IMR-90 (cell line): ENCODE data around the gene NBEA. TPM values are rescaled to one million over a fixed set of nuclear protein-coding genes. Genes with fewer than 3 reads are reported as not detected.

Experiments used
- ATAC-seq: fragments of 200-7000 bp; cut with Tn5 transposase; 2 replicates; pipeline ENCODE4 v1.9.1; 2020; ENCODE audit warnings: low read depth, mild to moderate bottlenecking, moderate library complexity
- BruUV-seq: library from RNA; stranded (reverse); fragments of 400-500 nt; replicated peaks from 2 replicates; lab custom pipeline; 2021; lab: Mats Ljungman, UMichigan
- CTCF ChIA-PET: fragments of 300-600 bp; formaldehyde crosslinking; extraction: SDS; loops from one replicate; lab custom pipeline; 2021; ENCODE audit warnings: antibody characterized with exemption; lab: Yijun Ruan, JAX
- POLR2A ChIA-PET: fragments of 300-600 bp; sonication (Branson Sonifier 250); formaldehyde crosslinking; loops from one replicate; lab custom pipeline; 2022; ENCODE audit warnings: antibody characterized with exemption; ENCODE audit not compliant: unreplicated experiment; lab: Charles Lee
- DNase-seq: peaks from one replicate; pipeline ENCODE4 v3.0.0; 2013
- H2AFZ ChIP-seq: replicated peaks from 2 replicates; pipeline ENCODE3; 2013; ENCODE audit warnings: low read length, mild to moderate bottlenecking; ENCODE audit not compliant: poor library complexity
- H2AK5ac ChIP-seq: 2 replicates; pipeline ENCODE4 v1.6.1; 2013; ENCODE audit warnings: low read depth, low read length, inconsistent platforms
- H2AK9ac ChIP-seq: replicated peaks from 2 replicates; pipeline ENCODE3; 2013; ENCODE audit warnings: mild to moderate bottlenecking, low read depth, low read length, moderate library complexity; ENCODE audit not compliant: poor library complexity
- H2BK120ac ChIP-seq: 2 replicates; pipeline ENCODE4 v1.6.1; 2013; ENCODE audit warnings: low read depth, low read length, inconsistent platforms
- H2BK15ac ChIP-seq: 3 replicates; pipeline ENCODE4 v1.6.1; 2013; ENCODE audit warnings: low read depth, low read length, inconsistent platforms
- H2BK20ac ChIP-seq: 2 replicates; pipeline ENCODE4 v1.6.1; 2013; ENCODE audit warnings: low read depth, mild to moderate bottlenecking, inconsistent platforms, low read length, moderate library complexity
- H2BK5ac ChIP-seq: 2 replicates; pipeline ENCODE4 v1.6.1; 2013; ENCODE audit warnings: mild to moderate bottlenecking, low read depth, low read length, inconsistent platforms; ENCODE audit not compliant: poor library complexity, severe bottlenecking
- H3K14ac ChIP-seq: replicated peaks from 2 replicates; pipeline ENCODE4 v1.6.1; 2013; ENCODE audit warnings: low read depth, low read length, inconsistent platforms
- H3K18ac ChIP-seq: 2 replicates; pipeline ENCODE4 v1.6.1; 2013; ENCODE audit warnings: low read depth, low read length, control low read depth
- H3K23ac ChIP-seq: 2 replicates; pipeline ENCODE4 v1.6.1; 2013; ENCODE audit warnings: low read depth, low read length, inconsistent platforms
- H3K27ac ChIP-seq: 2 replicates; pipeline ENCODE4 v1.5.1; 2013; ENCODE audit warnings: mild to moderate bottlenecking, control low read depth, low read length; ENCODE audit not compliant: insufficient read depth
- H3K27me3 ChIP-seq: 2 replicates; pipeline ENCODE4 v1.6.1; 2013; ENCODE audit warnings: low read length; ENCODE audit not compliant: control insufficient read depth, insufficient read depth
- H3K36me3 ChIP-seq: 2 replicates; pipeline ENCODE4 v1.6.1; 2013; ENCODE audit warnings: low read length, mixed read lengths; ENCODE audit not compliant: control insufficient read depth, insufficient read depth
- H3K4ac ChIP-seq: 2 replicates; pipeline ENCODE4 v1.6.1; 2013; ENCODE audit warnings: low read depth, low read length, inconsistent platforms
- H3K4me1 ChIP-seq: 2 replicates; pipeline ENCODE4 v1.6.1; 2013; ENCODE audit warnings: low read length, mixed read lengths; ENCODE audit not compliant: control insufficient read depth, insufficient read depth
- H3K4me2 ChIP-seq: 2 replicates; pipeline ENCODE4 v1.6.1; 2013; ENCODE audit warnings: low read depth, mild to moderate bottlenecking, control low read depth, low read length, moderate library complexity
- H3K4me3 ChIP-seq: 2 replicates; pipeline ENCODE4 v1.5.1; 2013; ENCODE audit warnings: low read depth, mild to moderate bottlenecking, control low read depth, low read length, moderate library complexity; ENCODE audit not compliant: insufficient read depth
- H3K56ac ChIP-seq: 2 replicates; pipeline ENCODE4 v1.6.1; 2013; ENCODE audit warnings: low read length, inconsistent platforms; ENCODE audit not compliant: insufficient read depth; ENCODE audit errors: extremely low read depth
- H3K79me1 ChIP-seq, 2 experiments: 2 replicates each; pipeline ENCODE4 v1.6.1; 2013; ENCODE audit warnings: low read length in 2 of 2, inconsistent platforms in 1 of 2, low read depth in 1 of 2
- H3K9ac ChIP-seq: 2 replicates; pipeline ENCODE4 v1.6.1; 2013; ENCODE audit warnings: low read depth, low read length, control low read depth
- H3K9me1 ChIP-seq: 2 replicates; pipeline ENCODE4 v1.6.1; 2013; ENCODE audit warnings: low read length, inconsistent platforms; ENCODE audit not compliant: insufficient read depth
- H3K9me3 ChIP-seq: 2 replicates; pipeline ENCODE4 v1.6.1; 2013; ENCODE audit warnings: low read length; ENCODE audit not compliant: control insufficient read depth, insufficient read depth
- H4K20me1 ChIP-seq: 2 replicates; pipeline ENCODE4 v1.6.1; 2013; ENCODE audit warnings: low read length, inconsistent platforms; ENCODE audit not compliant: insufficient read depth
- H4K5ac ChIP-seq: 2 replicates; pipeline ENCODE4 v1.6.1; 2013; ENCODE audit warnings: mild to moderate bottlenecking, low read depth, low read length, control low read depth
- H4K8ac ChIP-seq, 2 experiments: 2 replicates each; pipeline ENCODE4 v1.6.1; 2013; ENCODE audit warnings: low read depth in 2 of 2, low read length in 2 of 2, control low read depth in 1 of 2, inconsistent platforms in 1 of 2
- H4K91ac ChIP-seq: 2 replicates; pipeline ENCODE4 v1.6.1; 2013; ENCODE audit warnings: low read depth, low read length, inconsistent platforms; ENCODE audit not compliant: insufficient read depth
- BHLHE40 ChIP-seq: fragments of 150-350 bp; IDR thresholded peaks from 2 replicates; pipeline ENCODE4 v1.6.1; 2016; ENCODE audit warnings: mild to moderate bottlenecking, low read depth, low read length
- CEBPB ChIP-seq: IDR thresholded peaks from 2 replicates; pipeline ENCODE4 v1.6.1; 2012; ENCODE audit warnings: low read depth, low read length, improper control_type of control experiment
- CHD1 ChIP-seq: IDR thresholded peaks from 2 replicates; pipeline ENCODE4 v1.6.1; 2012; ENCODE audit warnings: low read depth, low read length, improper control_type of control experiment
- FOS ChIP-seq: fragments of 150-350 bp; IDR thresholded peaks from 2 replicates; pipeline ENCODE4 v1.6.1; 2016; ENCODE audit warnings: low read depth, low read length
- MAFK ChIP-seq: IDR thresholded peaks from 2 replicates; pipeline ENCODE4 v1.6.1; 2012; ENCODE audit warnings: low read depth, low read length, improper control_type of control experiment
- MAZ ChIP-seq: IDR thresholded peaks from 2 replicates; pipeline ENCODE4 v1.6.1; 2012; ENCODE audit warnings: low read depth, mild to moderate bottlenecking, low read length, improper control_type of control experiment, moderate library complexity, borderline replicate concordance
- MXI1 ChIP-seq: IDR thresholded peaks from 2 replicates; pipeline ENCODE4 v1.6.1; 2012; ENCODE audit warnings: low read depth, mild to moderate bottlenecking, low read length, moderate library complexity, borderline replicate concordance
- NFE2L2 ChIP-seq: fragments of 150-350 bp; IDR thresholded peaks from 2 replicates; pipeline ENCODE4 v1.6.1; 2016; ENCODE audit warnings: low read depth, mild to moderate bottlenecking, low read length
- POLR2A ChIP-seq: IDR thresholded peaks from 2 replicates; pipeline ENCODE4 v1.6.1; 2012; ENCODE audit warnings: mild to moderate bottlenecking, low read depth, low read length
- RAD21 ChIP-seq: IDR thresholded peaks from 2 replicates; pipeline ENCODE4 v1.6.1; 2012; ENCODE audit warnings: low read length, improper control_type of control experiment
- RCOR1 ChIP-seq: IDR thresholded peaks from 2 replicates; pipeline ENCODE4 v1.6.1; 2012; ENCODE audit warnings: mild to moderate bottlenecking, low read length, improper control_type of control experiment; ENCODE audit not compliant: insufficient replicate concordance
- RFX5 ChIP-seq: IDR thresholded peaks from 2 replicates; pipeline ENCODE4 v1.8.0; 2012; ENCODE audit warnings: low read depth, mild to moderate bottlenecking, low read length, moderate library complexity
- SMC3 ChIP-seq: fragments of 150-350 bp; IDR thresholded peaks from 2 replicates; pipeline ENCODE4 v1.6.1; 2016; ENCODE audit warnings: low read depth, mild to moderate bottlenecking, antibody characterized with exemption, low read length, moderate library complexity
- WGBS, 2 experiments: methylation state at CpG; one replicate each; pipeline versions ENCODE4 v1.1.5 to v1.1.7; 2013; ENCODE audit warnings: missing lambda C conversion rate in 2 of 2; ENCODE audit not compliant: insufficient read length in 1 of 2; ENCODE audit errors: extremely low coverage in 2 of 2; 5-methylcytosine and 5-hydroxymethylcytosine counted together
- dilution Hi-C: fragments of 300-500 bp; cut with HindIII; formaldehyde crosslinking; loops from one replicate; pipeline ENCODE4 v1.14.3; 2018; ENCODE audit warnings: low sequenced_read_pairs; ENCODE audit not compliant: unreplicated experiment
- in situ Hi-C: fragments of 300-500 bp; cut with MboI; formaldehyde crosslinking; loops from 3 replicates; pipeline ENCODE4 v1.14.3; 2019; ENCODE audit warnings: low sequenced_read_pairs, inconsistent platforms, mixed read lengths
- intact Hi-C: fragments of 100-400 bp; cut with micrococcal nuclease; formaldehyde crosslinking; loops from 2 replicates; pipeline ENCODE4 v1.10.0; 2022
- polyA plus RNA-seq, 3 experiments: library from polyadenylated mRNA; depleted of rRNA; stranded (reverse); fragments of >200 nt; gene quantifications; 2 replicates each; pipeline ENCODE4 v1.2.3, GENCODE V29; 2012; ENCODE audit warnings: low replicate concordance in 1 of 3
- total RNA-seq: library from RNA; depleted of rRNA; stranded (reverse); fragments of >200 nt; gene quantifications from 2 replicates; pipeline ENCODE4 v1.2.3, GENCODE V29; 2012
- TF ChIP-seq, protein P1 (sequence below): conservative IDR thresholded peaks from 2 replicates; pipeline ENCODE4 v1.5.1; 2012; ENCODE audit warnings: mild to moderate bottlenecking, low read depth, low read length, improper control_type of control experiment
- TF ChIP-seq, protein P2 (sequence below): fragments of 150-350 bp; IDR thresholded peaks from 2 replicates; pipeline ENCODE4 v1.6.1; 2017; ENCODE audit warnings: mild to moderate bottlenecking, antibody characterized with exemption, low read length, low read depth
- TF ChIP-seq, protein P3 (sequence below): fragments of 150-350 bp; IDR thresholded peaks from 2 replicates; pipeline ENCODE4 v1.6.1; 2016; ENCODE audit warnings: low read depth, mild to moderate bottlenecking, low read length, moderate library complexity, borderline replicate concordance

NBEA gene
- total and polyA plus RNA-seq, 2 of the 4 experiments (the other 2 are of a cell fraction): 0.82 to 2.2 TPM

- H3K18ac ChIP-seq: no peak overlapping the region
- no peak overlapping the region for H4K5ac ChIP-seq
- H4K8ac ChIP-seq: no peak overlapping the region
- WGBS, 2 experiments: no CpG with 5 or more reads among the region's 3 CpGs
- ATAC-seq (no peak), DNase-seq (no peak)
- no peaks in the 10 kb centered on the region for H3K27me3 ChIP-seq
- no peak overlapping the region for H2BK20ac ChIP-seq
- H2BK15ac ChIP-seq: no peak overlapping the region
- no peak overlapping the region for H3K4ac ChIP-seq
- H3K9me1 ChIP-seq: no peaks in the 10 kb centered on the region
- no peak overlapping the region for H2AK9ac ChIP-seq
- H4K20me1 ChIP-seq: no peaks in the 10 kb centered on the region
- dilution Hi-C loops: no loop called here
- H4K91ac ChIP-seq: no peak overlapping the region
- H2AFZ ChIP-seq: no peak overlapping the region
- TF ChIP-seq, protein P1, sequence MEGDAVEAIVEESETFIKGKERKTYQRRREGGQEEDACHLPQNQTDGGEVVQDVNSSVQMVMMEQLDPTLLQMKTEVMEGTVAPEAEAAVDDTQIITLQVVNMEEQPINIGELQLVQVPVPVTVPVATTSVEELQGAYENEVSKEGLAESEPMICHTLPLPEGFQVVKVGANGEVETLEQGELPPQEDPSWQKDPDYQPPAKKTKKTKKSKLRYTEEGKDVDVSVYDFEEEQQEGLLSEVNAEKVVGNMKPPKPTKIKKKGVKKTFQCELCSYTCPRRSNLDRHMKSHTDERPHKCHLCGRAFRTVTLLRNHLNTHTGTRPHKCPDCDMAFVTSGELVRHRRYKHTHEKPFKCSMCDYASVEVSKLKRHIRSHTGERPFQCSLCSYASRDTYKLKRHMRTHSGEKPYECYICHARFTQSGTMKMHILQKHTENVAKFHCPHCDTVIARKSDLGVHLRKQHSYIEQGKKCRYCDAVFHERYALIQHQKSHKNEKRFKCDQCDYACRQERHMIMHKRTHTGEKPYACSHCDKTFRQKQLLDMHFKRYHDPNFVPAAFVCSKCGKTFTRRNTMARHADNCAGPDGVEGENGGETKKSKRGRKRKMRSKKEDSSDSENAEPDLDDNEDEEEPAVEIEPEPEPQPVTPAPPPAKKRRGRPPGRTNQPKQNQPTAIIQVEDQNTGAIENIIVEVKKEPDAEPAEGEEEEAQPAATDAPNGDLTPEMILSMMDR: no peak
- TF ChIP-seq RCOR1 (no peak), CEBPB (no peak), FOS (no peak), MAZ (no peak), RAD21 (no peak), MAFK (no peak), MXI1 (no peak), NFE2L2 (no peak), CHD1 (no peak), RFX5 (no peak), BHLHE40 (no peak), POLR2A (no peak), SMC3 (no peak)
- TF ChIP-seq, protein P2, sequence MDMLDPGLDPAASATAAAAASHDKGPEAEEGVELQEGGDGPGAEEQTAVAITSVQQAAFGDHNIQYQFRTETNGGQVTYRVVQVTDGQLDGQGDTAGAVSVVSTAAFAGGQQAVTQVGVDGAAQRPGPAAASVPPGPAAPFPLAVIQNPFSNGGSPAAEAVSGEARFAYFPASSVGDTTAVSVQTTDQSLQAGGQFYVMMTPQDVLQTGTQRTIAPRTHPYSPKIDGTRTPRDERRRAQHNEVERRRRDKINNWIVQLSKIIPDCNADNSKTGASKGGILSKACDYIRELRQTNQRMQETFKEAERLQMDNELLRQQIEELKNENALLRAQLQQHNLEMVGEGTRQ: no peak
- TF ChIP-seq, protein P3, sequence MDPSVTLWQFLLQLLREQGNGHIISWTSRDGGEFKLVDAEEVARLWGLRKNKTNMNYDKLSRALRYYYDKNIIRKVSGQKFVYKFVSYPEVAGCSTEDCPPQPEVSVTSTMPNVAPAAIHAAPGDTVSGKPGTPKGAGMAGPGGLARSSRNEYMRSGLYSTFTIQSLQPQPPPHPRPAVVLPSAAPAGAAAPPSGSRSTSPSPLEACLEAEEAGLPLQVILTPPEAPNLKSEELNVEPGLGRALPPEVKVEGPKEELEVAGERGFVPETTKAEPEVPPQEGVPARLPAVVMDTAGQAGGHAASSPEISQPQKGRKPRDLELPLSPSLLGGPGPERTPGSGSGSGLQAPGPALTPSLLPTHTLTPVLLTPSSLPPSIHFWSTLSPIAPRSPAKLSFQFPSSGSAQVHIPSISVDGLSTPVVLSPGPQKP: no peak
- no peak overlapping the region for H2AK5ac ChIP-seq
- BruUV-seq: no TSS peak
- H3K36me3 ChIP-seq: no peaks in the 10 kb centered on the region
- no peak overlapping the region for H3K4me3 ChIP-seq
- H2BK120ac ChIP-seq: no peak overlapping the region
- no peaks in the 10 kb centered on the region for H3K9me3 ChIP-seq
- H3K23ac ChIP-seq: no peak overlapping the region
- ChIA-PET CTCF (no interaction called here), POLR2A (no interaction called here)
- H3K27ac ChIP-seq: no peak overlapping the region
- H3K4me2 ChIP-seq: no peak overlapping the region
- no peaks in the 10 kb centered on the region for H3K4me1 ChIP-seq
- intact Hi-C loops: no loop called here
- in situ Hi-C loops: no loop called here
- H3K14ac ChIP-seq: no peak overlapping the region
- no peak overlapping the region for H3K9ac ChIP-seq
- H2BK5ac ChIP-seq: no peak overlapping the region
- H3K79me1 ChIP-seq: no peaks in the 10 kb centered on the region
- H3K56ac ChIP-seq: no peak overlapping the region
Measured at GRCh38 chr13:35530581-35530980, 588.5 kb downstream of the NBEA start.
